ENCODE measurements around the gene FRAS1.
"Not testable (repeated sequence)": the region's sequence is repeated elsewhere in the genome, so short reads cannot be mapped to it uniquely, and the experiment has no call there.

The FRAS1 gene

GRCh38 chr4:78179196-78179595 lies 122.1 kb downstream of the FRAS1 start:
- H3K9me3 ChIP-seq (ENCODE audit: control insufficient read depth, insufficient read depth, low read length): no peaks in the 10 kb centered on the region
- no peak overlapping the region for H3K4me3 ChIP-seq (ENCODE audit: low read depth, low read length)
- H3K4me1 ChIP-seq (ENCODE audit: control insufficient read depth, insufficient read depth, low read length): peaks cover 9% of the 10 kb centered on the region
- no peaks in the 10 kb centered on the region for H3K36me3 ChIP-seq (ENCODE audit: control insufficient read depth, insufficient read depth, low read length)
- no peak overlapping the region for H3K9ac ChIP-seq (ENCODE audit: low read depth, low read length)
- no peaks in the 10 kb centered on the region for H3K27me3 ChIP-seq (ENCODE audit: control insufficient read depth, insufficient read depth, low read length)

GRCh38 chr4:78181681-78182234 lies 124.6 kb downstream of the FRAS1 start:
- not testable (repeated sequence) for H3K36me3 ChIP-seq (ENCODE audit: control insufficient read depth, insufficient read depth, low read length); H3K4me3 ChIP-seq (ENCODE audit: low read depth, low read length); H3K9ac ChIP-seq (ENCODE audit: low read depth, low read length); H3K4me1 ChIP-seq (ENCODE audit: control insufficient read depth, insufficient read depth, low read length); H3K9me3 ChIP-seq (ENCODE audit: control insufficient read depth, insufficient read depth, low read length); H3K27me3 ChIP-seq (ENCODE audit: control insufficient read depth, insufficient read depth, low read length)

GRCh38 chr4:78184584-78184983 lies 127.5 kb downstream of the FRAS1 start:
- no peak overlapping the region for H3K9ac ChIP-seq (ENCODE audit: low read depth, low read length)
- no peak overlapping the region for H3K4me3 ChIP-seq (ENCODE audit: low read depth, low read length)
- H3K9me3 ChIP-seq (ENCODE audit: control insufficient read depth, insufficient read depth, low read length): no peaks in the 10 kb centered on the region
- no peaks in the 10 kb centered on the region for H3K4me1 ChIP-seq (ENCODE audit: control insufficient read depth, insufficient read depth, low read length)
- no peaks in the 10 kb centered on the region for H3K27me3 ChIP-seq (ENCODE audit: control insufficient read depth, insufficient read depth, low read length)
- H3K36me3 ChIP-seq (ENCODE audit: control insufficient read depth, insufficient read depth, low read length): no peaks in the 10 kb centered on the region

- H3K9ac ChIP-seq (ENCODE audit: low read depth, low read length): no peak overlapping the region
- H3K36me3 ChIP-seq (ENCODE audit: control insufficient read depth, insufficient read depth, low read length): no peaks in the 10 kb centered on the region
- H3K9me3 ChIP-seq (ENCODE audit: control insufficient read depth, insufficient read depth, low read length): no peaks in the 10 kb centered on the region
- H3K4me3 ChIP-seq (ENCODE audit: low read depth, low read length): no peak overlapping the region
- H3K27me3 ChIP-seq (ENCODE audit: control insufficient read depth, insufficient read depth, low read length): no peaks in the 10 kb centered on the region
- H3K4me1 ChIP-seq (ENCODE audit: control insufficient read depth, insufficient read depth, low read length): no peaks in the 10 kb centered on the region
These were observed 128.0 kb downstream of the FRAS1 start for GRCh38 chr4:78185117-78185516.

- Histone ChIP-seq H3K36me3 (ENCODE audit: control insufficient read depth, insufficient read depth, low read length) (no peaks in the 10 kb centered on the region), H3K4me3 (ENCODE audit: low read depth, low read length) (no peak overlapping the region), H3K4me1 (ENCODE audit: control insufficient read depth, insufficient read depth, low read length) (no peaks in the 10 kb centered on the region), H3K9ac (ENCODE audit: low read depth, low read length) (no peak overlapping the region), H3K9me3 (ENCODE audit: control insufficient read depth, insufficient read depth, low read length) (no peaks in the 10 kb centered on the region), H3K27me3 (ENCODE audit: control insufficient read depth, insufficient read depth, low read length) (no peaks in the 10 kb centered on the region)
These were observed 129.7 kb downstream of the FRAS1 start for GRCh38 chr4:78186597-78187543.

- no peaks in the 10 kb centered on the region for H3K9me3 ChIP-seq (ENCODE audit: control insufficient read depth, insufficient read depth, low read length)
- no peak overlapping the region for H3K9ac ChIP-seq (ENCODE audit: low read depth, low read length)
- H3K27me3 ChIP-seq (ENCODE audit: control insufficient read depth, insufficient read depth, low read length): no peaks in the 10 kb centered on the region
- H3K4me1 ChIP-seq (ENCODE audit: control insufficient read depth, insufficient read depth, low read length): no peaks in the 10 kb centered on the region
- no peaks in the 10 kb centered on the region for H3K36me3 ChIP-seq (ENCODE audit: control insufficient read depth, insufficient read depth, low read length)
- H3K4me3 ChIP-seq (ENCODE audit: low read depth, low read length): no peak overlapping the region
These were observed 132.9 kb downstream of the FRAS1 start for GRCh38 chr4:78190068-78190467.

- Histone ChIP-seq H3K36me3 (ENCODE audit: control insufficient read depth, insufficient read depth, low read length) (no peaks in the 10 kb centered on the region), H3K27me3 (ENCODE audit: control insufficient read depth, insufficient read depth, low read length) (no peaks in the 10 kb centered on the region), H3K9me3 (ENCODE audit: control insufficient read depth, insufficient read depth, low read length) (no peaks in the 10 kb centered on the region), H3K9ac (ENCODE audit: low read depth, low read length) (no peak overlapping the region), H3K4me3 (ENCODE audit: low read depth, low read length) (no peak overlapping the region), H3K4me1 (ENCODE audit: control insufficient read depth, insufficient read depth, low read length) (no peaks in the 10 kb centered on the region)
These were observed 133.5 kb downstream of the FRAS1 start for GRCh38 chr4:78190595-78190994.

GRCh38 chr4:78197947-78198346 lies 140.8 kb downstream of the FRAS1 start:
- H3K4me1 ChIP-seq (ENCODE audit: control insufficient read depth, insufficient read depth, low read length): no peaks in the 10 kb centered on the region

GRCh38 chr4:78199984-78200383 lies 142.9 kb downstream of the FRAS1 start:
- H3K9ac ChIP-seq (ENCODE audit: low read depth, low read length): no peak overlapping the region
- H3K36me3 ChIP-seq (ENCODE audit: control insufficient read depth, insufficient read depth, low read length): no peaks in the 10 kb centered on the region
- H3K4me3 ChIP-seq (ENCODE audit: low read depth, low read length): no peak overlapping the region
- no peaks in the 10 kb centered on the region for H3K4me1 ChIP-seq (ENCODE audit: control insufficient read depth, insufficient read depth, low read length)
- no peaks in the 10 kb centered on the region for H3K27me3 ChIP-seq (ENCODE audit: control insufficient read depth, insufficient read depth, low read length)
- H3K9me3 ChIP-seq (ENCODE audit: control insufficient read depth, insufficient read depth, low read length): no peaks in the 10 kb centered on the region

More at GRCh38 chr4:78197947-78198346, 140.8 kb downstream of the FRAS1 start:
- H3K9me3 ChIP-seq (ENCODE audit: control insufficient read depth, insufficient read depth, low read length): no peaks in the 10 kb centered on the region
- no peaks in the 10 kb centered on the region for H3K36me3 ChIP-seq (ENCODE audit: control insufficient read depth, insufficient read depth, low read length)
- H3K4me3 ChIP-seq (ENCODE audit: low read depth, low read length): no peak overlapping the region
- H3K9ac ChIP-seq (ENCODE audit: low read depth, low read length): no peak overlapping the region
- no peaks in the 10 kb centered on the region for H3K27me3 ChIP-seq (ENCODE audit: control insufficient read depth, insufficient read depth, low read length)

GRCh38 chr4:78200949-78201348 lies 143.8 kb downstream of the FRAS1 start:
- Histone ChIP-seq H3K9ac (ENCODE audit: low read depth, low read length) (no peak overlapping the region), H3K27me3 (ENCODE audit: control insufficient read depth, insufficient read depth, low read length) (no peaks in the 10 kb centered on the region), H3K9me3 (ENCODE audit: control insufficient read depth, insufficient read depth, low read length) (no peaks in the 10 kb centered on the region), H3K4me3 (ENCODE audit: low read depth, low read length) (no peak overlapping the region), H3K36me3 (ENCODE audit: control insufficient read depth, insufficient read depth, low read length) (no peaks in the 10 kb centered on the region), H3K4me1 (ENCODE audit: control insufficient read depth, insufficient read depth, low read length) (peaks cover 3% of the 10 kb centered on the region)

- Histone ChIP-seq H3K4me1 (ENCODE audit: control insufficient read depth, insufficient read depth, low read length) (peaks cover 3% of the 10 kb centered on the region), H3K36me3 (ENCODE audit: control insufficient read depth, insufficient read depth, low read length) (no peaks in the 10 kb centered on the region), H3K9me3 (ENCODE audit: control insufficient read depth, insufficient read depth, low read length) (no peaks in the 10 kb centered on the region), H3K4me3 (ENCODE audit: low read depth, low read length) (no peak overlapping the region), H3K27me3 (ENCODE audit: control insufficient read depth, insufficient read depth, low read length) (no peaks in the 10 kb centered on the region), H3K9ac (ENCODE audit: low read depth, low read length) (no peak overlapping the region)
These were observed 147.1 kb downstream of the FRAS1 start for GRCh38 chr4:78204176-78204575.

GRCh38 chr4:78205591-78205990 lies 148.5 kb downstream of the FRAS1 start:
- Histone ChIP-seq H3K36me3 (ENCODE audit: control insufficient read depth, insufficient read depth, low read length) (no peaks in the 10 kb centered on the region), H3K27me3 (ENCODE audit: control insufficient read depth, insufficient read depth, low read length) (no peaks in the 10 kb centered on the region), H3K4me1 (ENCODE audit: control insufficient read depth, insufficient read depth, low read length) (peaks cover 3% of the 10 kb centered on the region), H3K4me3 (ENCODE audit: low read depth, low read length) (no peak overlapping the region), H3K9me3 (ENCODE audit: control insufficient read depth, insufficient read depth, low read length) (no peaks in the 10 kb centered on the region), H3K9ac (ENCODE audit: low read depth, low read length) (no peak overlapping the region)
